WTC11 (cell line): ENCODE data around the gene MAGI2.

Experiments
- ATF6 ChIP-seq: sonication (generic); formaldehyde crosslinking; IDR thresholded peaks from 2 replicates; pipeline ENCODE4 v1.8.1; 2023; ENCODE audit warnings: mild to moderate bottlenecking, missing genetic modification reagents
- CREB1 ChIP-seq: sonication (generic); formaldehyde crosslinking; IDR thresholded peaks from 2 replicates; pipeline ENCODE4 v1.8.0; 2023; ENCODE audit warnings: mild to moderate bottlenecking, missing genetic modification reagents
- CTCF ChIP-seq: fragments of 200-600 bp; IDR thresholded peaks from 2 replicates; pipeline ENCODE4 v1.8.0; 2022; ENCODE audit warnings: antibody characterized with exemption
- MAX ChIP-seq: sonication (generic); formaldehyde crosslinking; IDR thresholded peaks from 2 replicates; pipeline ENCODE4 v1.8.0; 2022; ENCODE audit warnings: mild to moderate bottlenecking, missing genetic modification reagents
- ZBTB43 ChIP-seq: sonication (generic); formaldehyde crosslinking; IDR thresholded peaks from 2 replicates; pipeline ENCODE4 v1.8.1; 2023; ENCODE audit warnings: mild to moderate bottlenecking, missing genetic modification reagents

- TF ChIP-seq MAX (CRISPR knock-in tag) (no peak), ATF6 (CRISPR knock-in tag) (no peak), CTCF (no peak), ZBTB43 (CRISPR knock-in tag) (no peak), CREB1 (no peak)
These were observed 163.1 kb downstream of the MAGI2 start for GRCh38 chr7:79290398-79290797.
